Brain microvascular endothelial cell (primary cell): ENCODE measurements around the gene ANO8.
"Not testable (repeated sequence)": the region's sequence is repeated elsewhere in the genome, so short reads cannot be mapped to it uniquely, and the experiment has no call there.

Experiments used
- DNase-seq: peaks from one replicate; pipeline ENCODE4 v3.0.0-alpha.2; 2020
- H3K27ac ChIP-seq: fragments of 250-450 bp; sonication (Bioruptor Pico); 2 replicates; pipeline ENCODE4 v1.5.1; 2020; ENCODE audit warnings: mild to moderate bottlenecking, moderate library complexity
- H3K27me3 ChIP-seq: fragments of 250-450 bp; sonication (Bioruptor Pico); replicated peaks from 2 replicates; pipeline ENCODE4 v1.5.1; 2020; ENCODE audit warnings: mild to moderate bottlenecking
- H3K36me3 ChIP-seq: fragments of 250-450 bp; sonication (Bioruptor Pico); replicated peaks from 2 replicates; pipeline ENCODE4 v1.5.1; 2020; ENCODE audit warnings: mild to moderate bottlenecking
- H3K4me3 ChIP-seq: 2 replicates; pipeline ENCODE4 v1.5.1; 2011; ENCODE audit warnings: low read depth, mild to moderate bottlenecking, control low read depth, low read length, moderate library complexity
- CTCF ChIP-seq: IDR thresholded peaks from 2 replicates; pipeline ENCODE4 v1.5.1; 2011; ENCODE audit warnings: low read depth, mild to moderate bottlenecking, moderate library complexity, low read length, control low read depth, inconsistent platforms; ENCODE audit errors: missing control alignments
- in situ Hi-C: cut with HindIII; loops from 2 replicates; pipeline ENCODE4 v1.10.0; 2017; ENCODE audit warnings: low sequenced_read_pairs, low pct_ligation_motif_present

The ANO8 gene

GRCh38 chr19:17376935-17377600, 42.4 kb upstream of the ANO8 start, which contains the start of gene PLVAP:
TSS of gene PLVAP (minus strand) at chr19:17377342. CDS start at chr19:17377288, 54 bp downstream.
- H3K27me3 ChIP-seq = no peaks in the 10 kb centered on the region
- no peak within 1 kb of the TSS for H3K4me3 ChIP-seq
- DNase-seq = no peak
- H3K27ac ChIP-seq = no peak within 1 kb of the TSS
- no peaks in the 10 kb centered on the region for H3K36me3 ChIP-seq
- TF ChIP-seq CTCF = peak; percentile 2
- in situ Hi-C loops = no loop called here

GRCh38 chr19:17370026-17370587, 35.5 kb upstream of the ANO8 start:
- no peak for TF ChIP-seq CTCF
- in situ Hi-C loops = no loop called here
- no peaks in the 10 kb centered on the region for H3K27me3 ChIP-seq
- no peak overlapping the region for H3K27ac ChIP-seq
- no peaks in the 10 kb centered on the region for H3K36me3 ChIP-seq
- DNase-seq = no peak
- H3K4me3 ChIP-seq = no peak overlapping the region

GRCh38 chr19:17365361-17365760, 30.7 kb upstream of the ANO8 start:
- H3K4me3 ChIP-seq = no peak overlapping the region
- H3K36me3 ChIP-seq = no peaks in the 10 kb centered on the region
- no peak for TF ChIP-seq CTCF
- H3K27me3 ChIP-seq = no peaks in the 10 kb centered on the region
- no peak for DNase-seq
- in situ Hi-C loops = no loop called here
- H3K27ac ChIP-seq = no peak overlapping the region

- H3K27me3 ChIP-seq, in situ Hi-C loops, H3K27ac ChIP-seq, H3K36me3 ChIP-seq, H3K4me3 ChIP-seq, DNase-seq: not testable (repeated sequence)
These were observed 29.4 kb upstream of the ANO8 start for GRCh38 chr19:17363852-17364605.

GRCh38 chr19:17359905-17360800, 25.5 kb upstream of the ANO8 start:
- in situ Hi-C loops = no loop called here
- Histone ChIP-seq H3K36me3 (no peaks in the 10 kb centered on the region), H3K27ac (no peak overlapping the region), H3K27me3 (no peaks in the 10 kb centered on the region), H3K4me3 (no peak overlapping the region)
- TF ChIP-seq CTCF = no peak
- no peak for DNase-seq
